Vagina (tissue), 2 donors: Measurements from ENCODE around the gene NETO1.

Experiments
- POLR2AphosphoS5 ChIP-seq, 2 donors: sonication (generic); formaldehyde crosslinking; IDR thresholded peaks; one replicate each; pipeline ENCODE4 v1.9.0; 2017; ENCODE audit warnings: antibody characterized with exemption in 2 of 2, mild to moderate bottlenecking in 2 of 2, low read depth in 1 of 2; ENCODE audit not compliant: insufficient read depth in 1 of 2
- TF ChIP-seq, protein P1 (sequence below), 3 experiments: fragments of 450-650 bp in 2 of 3; fragments of 200-600 bp in 1 of 3; sonication (generic) in 1 of 3; IDR thresholded peaks; one replicate each; pipeline ENCODE4 v1.5.1; 2017 to 2019; ENCODE audit warnings: antibody characterized with exemption in 3 of 3, mild to moderate bottlenecking in 2 of 3, moderate library complexity in 2 of 3

DNA sequence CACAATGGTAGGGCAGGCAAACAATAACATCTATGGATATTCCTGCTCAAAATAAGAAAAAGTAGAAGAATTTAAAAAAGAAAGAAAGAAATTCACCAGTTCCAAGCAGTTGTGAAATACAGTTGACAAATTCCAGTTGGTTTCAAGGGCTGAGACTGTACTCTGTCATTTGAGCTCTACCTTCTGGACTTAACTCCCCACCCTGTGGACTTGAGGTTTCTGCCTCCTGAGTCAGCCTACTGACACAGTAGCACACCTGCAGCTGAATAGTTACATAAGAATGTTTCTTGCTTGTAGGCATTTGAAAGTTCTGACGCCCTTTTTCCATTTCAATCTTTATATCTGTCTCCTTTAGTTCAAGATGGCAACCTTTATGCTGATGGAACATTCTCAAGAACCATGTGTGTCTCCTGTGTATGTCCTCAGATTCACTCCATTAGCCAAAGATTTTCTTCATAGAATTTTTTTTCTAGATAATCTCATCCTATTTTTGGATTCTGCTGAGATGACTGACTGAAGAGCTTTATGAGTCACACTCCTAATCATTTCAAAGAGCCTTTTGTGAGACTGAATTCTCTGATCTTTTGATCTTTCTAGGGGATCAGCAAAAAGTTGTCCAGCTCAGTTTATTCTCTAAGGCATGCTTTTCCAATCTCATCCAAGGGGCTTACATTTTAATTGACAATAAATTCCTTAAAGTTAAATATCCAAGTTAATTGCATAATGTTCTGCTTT lies 19.1 kb downstream of the NETO1 start:
- no peak for TF ChIP-seq POLR2AphosphoS5 (IDR thresholded peaks at IDR 0.05; ENCODE audit: insufficient read depth in 1 of 2, low read depth in 1 of 2)
- TF ChIP-seq, protein P1, sequence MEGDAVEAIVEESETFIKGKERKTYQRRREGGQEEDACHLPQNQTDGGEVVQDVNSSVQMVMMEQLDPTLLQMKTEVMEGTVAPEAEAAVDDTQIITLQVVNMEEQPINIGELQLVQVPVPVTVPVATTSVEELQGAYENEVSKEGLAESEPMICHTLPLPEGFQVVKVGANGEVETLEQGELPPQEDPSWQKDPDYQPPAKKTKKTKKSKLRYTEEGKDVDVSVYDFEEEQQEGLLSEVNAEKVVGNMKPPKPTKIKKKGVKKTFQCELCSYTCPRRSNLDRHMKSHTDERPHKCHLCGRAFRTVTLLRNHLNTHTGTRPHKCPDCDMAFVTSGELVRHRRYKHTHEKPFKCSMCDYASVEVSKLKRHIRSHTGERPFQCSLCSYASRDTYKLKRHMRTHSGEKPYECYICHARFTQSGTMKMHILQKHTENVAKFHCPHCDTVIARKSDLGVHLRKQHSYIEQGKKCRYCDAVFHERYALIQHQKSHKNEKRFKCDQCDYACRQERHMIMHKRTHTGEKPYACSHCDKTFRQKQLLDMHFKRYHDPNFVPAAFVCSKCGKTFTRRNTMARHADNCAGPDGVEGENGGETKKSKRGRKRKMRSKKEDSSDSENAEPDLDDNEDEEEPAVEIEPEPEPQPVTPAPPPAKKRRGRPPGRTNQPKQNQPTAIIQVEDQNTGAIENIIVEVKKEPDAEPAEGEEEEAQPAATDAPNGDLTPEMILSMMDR (IDR thresholded peaks at IDR 0.05) = no peak
